Measurements from ENCODE around the gene EIF4E3.

- TF ChIP-seq POLR2AphosphoS5 (IDR thresholded peaks at IDR 0.05; ENCODE audit: low read depth, low read length): no peak
- TF ChIP-seq POU2F2 (IDR thresholded peaks at IDR 0.05; ENCODE audit: low read depth, low read length): no peak
- TF ChIP-seq POLR2A (IDR thresholded peaks at IDR 0.05; ENCODE audit: low read depth, low read length): no peak
These were observed 33.1 kb downstream of the EIF4E3 start for GRCh38 chr3:71692139-71692538.

Data from GM12891 (cell line).